ENCODE data around the gene PACRG. TPM values are rescaled to one million over a fixed set of nuclear protein-coding genes. Genes with fewer than 3 reads are reported as not detected.

Gene PACRG
- total RNA-seq, 1 donor from 2014 or later, result 2.4 TPM

- Mint-ChIP-seq H3K27ac (no peak overlapping the region), H3K4me1 (ENCODE audit: low read depth) (peaks cover 8% of the 10 kb centered on the region), H3K9me3 (ENCODE audit: low read depth) (peaks cover 10% of the 10 kb centered on the region), H3K4me3 (ENCODE audit: low read depth) (no peak overlapping the region), H3K36me3 (ENCODE audit: insufficient read depth) (peaks cover 2% of the 10 kb centered on the region), H3K27me3 (no peaks in the 10 kb centered on the region)
- TF ChIP-seq, protein P1, sequence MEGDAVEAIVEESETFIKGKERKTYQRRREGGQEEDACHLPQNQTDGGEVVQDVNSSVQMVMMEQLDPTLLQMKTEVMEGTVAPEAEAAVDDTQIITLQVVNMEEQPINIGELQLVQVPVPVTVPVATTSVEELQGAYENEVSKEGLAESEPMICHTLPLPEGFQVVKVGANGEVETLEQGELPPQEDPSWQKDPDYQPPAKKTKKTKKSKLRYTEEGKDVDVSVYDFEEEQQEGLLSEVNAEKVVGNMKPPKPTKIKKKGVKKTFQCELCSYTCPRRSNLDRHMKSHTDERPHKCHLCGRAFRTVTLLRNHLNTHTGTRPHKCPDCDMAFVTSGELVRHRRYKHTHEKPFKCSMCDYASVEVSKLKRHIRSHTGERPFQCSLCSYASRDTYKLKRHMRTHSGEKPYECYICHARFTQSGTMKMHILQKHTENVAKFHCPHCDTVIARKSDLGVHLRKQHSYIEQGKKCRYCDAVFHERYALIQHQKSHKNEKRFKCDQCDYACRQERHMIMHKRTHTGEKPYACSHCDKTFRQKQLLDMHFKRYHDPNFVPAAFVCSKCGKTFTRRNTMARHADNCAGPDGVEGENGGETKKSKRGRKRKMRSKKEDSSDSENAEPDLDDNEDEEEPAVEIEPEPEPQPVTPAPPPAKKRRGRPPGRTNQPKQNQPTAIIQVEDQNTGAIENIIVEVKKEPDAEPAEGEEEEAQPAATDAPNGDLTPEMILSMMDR (IDR thresholded peaks at IDR 0.05; ENCODE audit: unreplicated experiment), result no peak
- DNase-seq (ENCODE audit: low spot score, unreplicated experiment), result no peak
Measured at GRCh38 chr6:162773996-162774395, 46.2 kb downstream of the PACRG start.

- H3K9me3 Mint-ChIP-seq (ENCODE audit: low read depth), result peaks cover 31% of the 10 kb centered on the region
- TF ChIP-seq, protein P1 (IDR thresholded peaks at IDR 0.05; ENCODE audit: unreplicated experiment), result no peak
- peaks cover 8% of the 10 kb centered on the region for H3K4me1 Mint-ChIP-seq (ENCODE audit: low read depth)
- H3K27me3 Mint-ChIP-seq, result no peaks in the 10 kb centered on the region
- H3K4me3 Mint-ChIP-seq (ENCODE audit: low read depth), result no peak overlapping the region
- H3K27ac Mint-ChIP-seq, result no peak overlapping the region
- no peak for DNase-seq (ENCODE audit: low spot score, unreplicated experiment)
- H3K36me3 Mint-ChIP-seq (ENCODE audit: insufficient read depth), result peaks cover 2% of the 10 kb centered on the region
Measured at GRCh38 chr6:162777091-162777490, 49.3 kb downstream of the PACRG start.

- no peaks in the 10 kb centered on the region for H3K27me3 Mint-ChIP-seq
- DNase-seq (ENCODE audit: low spot score, unreplicated experiment), result no peak
- H3K4me3 Mint-ChIP-seq (ENCODE audit: low read depth), result no peak overlapping the region
- no peak overlapping the region for H3K27ac Mint-ChIP-seq
- no peaks in the 10 kb centered on the region for H3K4me1 Mint-ChIP-seq (ENCODE audit: low read depth)
- TF ChIP-seq, protein P1 (IDR thresholded peaks at IDR 0.05; ENCODE audit: unreplicated experiment), result no peak
- no peaks in the 10 kb centered on the region for H3K36me3 Mint-ChIP-seq (ENCODE audit: insufficient read depth)
- peaks cover 25% of the 10 kb centered on the region for H3K9me3 Mint-ChIP-seq (ENCODE audit: low read depth)
Measured at GRCh38 chr6:162778603-162779002, 50.8 kb downstream of the PACRG start.

DNA sequence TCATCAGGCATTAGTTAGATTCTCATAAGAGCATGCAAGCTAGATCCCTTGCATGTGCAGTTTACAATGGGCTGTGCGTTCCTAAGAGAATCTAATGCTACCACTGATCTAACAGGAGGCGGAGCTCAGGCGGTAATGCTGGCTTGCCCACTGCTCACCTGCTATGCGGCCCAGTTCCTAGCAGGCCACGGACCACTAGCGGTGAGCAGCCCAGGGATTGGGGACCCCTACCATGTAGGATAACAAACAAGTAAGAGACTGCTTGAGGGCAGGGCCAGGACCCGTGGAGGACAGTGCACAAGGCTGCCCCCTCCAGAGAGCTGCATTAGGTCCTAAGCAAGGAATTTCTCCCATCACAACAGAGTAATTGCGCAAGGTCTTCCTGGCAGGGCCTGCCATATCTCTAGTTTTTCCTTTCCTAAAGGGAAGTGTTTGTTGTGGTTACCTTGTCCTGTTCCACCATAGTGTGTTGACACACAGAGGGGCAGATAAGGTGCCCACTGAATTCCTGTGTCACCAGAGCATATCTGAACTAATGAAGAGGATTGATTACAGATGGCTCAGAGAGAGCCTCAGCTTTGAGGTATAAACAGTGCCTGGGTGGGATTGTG is 58.0 kb downstream of the PACRG start:
- TF ChIP-seq, protein P1 (IDR thresholded peaks at IDR 0.05; ENCODE audit: unreplicated experiment), result no peak
- no peak overlapping the region for H3K4me3 Mint-ChIP-seq (ENCODE audit: low read depth)
- no peaks in the 10 kb centered on the region for H3K36me3 Mint-ChIP-seq (ENCODE audit: insufficient read depth)
- no peak for DNase-seq (ENCODE audit: low spot score, unreplicated experiment)
- no peaks in the 10 kb centered on the region for H3K27me3 Mint-ChIP-seq
- H3K9me3 Mint-ChIP-seq (ENCODE audit: low read depth), result peaks cover 23% of the 10 kb centered on the region
- no peaks in the 10 kb centered on the region for H3K4me1 Mint-ChIP-seq (ENCODE audit: low read depth)
- no peak overlapping the region for H3K27ac Mint-ChIP-seq

GRCh38 chr6:162798546-162799266 is 70.9 kb downstream of the PACRG start:
- TF ChIP-seq, protein P1 (IDR thresholded peaks at IDR 0.05; ENCODE audit: unreplicated experiment), result no peak
- H3K9me3 Mint-ChIP-seq (ENCODE audit: low read depth), result no peaks in the 10 kb centered on the region

More at GRCh38 chr6:162798546-162799266, 70.9 kb downstream of the PACRG start:
- H3K4me3 Mint-ChIP-seq (ENCODE audit: low read depth), result no peak overlapping the region
- no peaks in the 10 kb centered on the region for H3K4me1 Mint-ChIP-seq (ENCODE audit: low read depth)
- H3K36me3 Mint-ChIP-seq (ENCODE audit: insufficient read depth), result no peaks in the 10 kb centered on the region
- no peak overlapping the region for H3K27ac Mint-ChIP-seq
- DNase-seq (ENCODE audit: low spot score, unreplicated experiment), result no peak
- H3K27me3 Mint-ChIP-seq, result no peaks in the 10 kb centered on the region

All from progenitor cell of endocrine pancreas (in vitro differentiated cells).